T-helper 2 cell treated with Interferon-gamma antibody and Interleukin-4, amounts not matched to agents 5 μg/mL and 100 μg/mL, for 36 hours (primary cell): Measurements from ENCODE around the gene ZNG1E.
"Not testable (repeated sequence)": the region's sequence is repeated elsewhere in the genome, so short reads cannot be mapped to it uniquely, and the experiment has no call there.

Experiments used
- DNase-seq: peaks from one replicate; pipeline ENCODE4 v3.0.0; 2021; ENCODE audit warnings: low spot score
- H3K27ac Mint-ChIP-seq: one replicate; pipeline ENCODE4 v1.8.0; 2021; ENCODE audit warnings: mild to moderate bottlenecking, mixed read lengths
- H3K27me3 Mint-ChIP-seq: one replicate; pipeline ENCODE4 v1.8.0; 2021; ENCODE audit warnings: low read depth, mixed read lengths
- H3K36me3 Mint-ChIP-seq: one replicate; pipeline ENCODE4 v1.8.0; 2021; ENCODE audit warnings: low read depth, mixed read lengths
- H3K4me1 Mint-ChIP-seq: one replicate; pipeline ENCODE4 v1.8.0; 2021; ENCODE audit warnings: low read depth, mixed read lengths
- H3K4me3 Mint-ChIP-seq: one replicate; pipeline ENCODE4 v1.8.0; 2022; ENCODE audit warnings: mild to moderate bottlenecking, moderate library complexity, mixed read lengths
- H3K9me3 Mint-ChIP-seq: one replicate; pipeline ENCODE4 v1.8.0; 2021; ENCODE audit warnings: mixed read lengths

The ZNG1E gene

DNA sequence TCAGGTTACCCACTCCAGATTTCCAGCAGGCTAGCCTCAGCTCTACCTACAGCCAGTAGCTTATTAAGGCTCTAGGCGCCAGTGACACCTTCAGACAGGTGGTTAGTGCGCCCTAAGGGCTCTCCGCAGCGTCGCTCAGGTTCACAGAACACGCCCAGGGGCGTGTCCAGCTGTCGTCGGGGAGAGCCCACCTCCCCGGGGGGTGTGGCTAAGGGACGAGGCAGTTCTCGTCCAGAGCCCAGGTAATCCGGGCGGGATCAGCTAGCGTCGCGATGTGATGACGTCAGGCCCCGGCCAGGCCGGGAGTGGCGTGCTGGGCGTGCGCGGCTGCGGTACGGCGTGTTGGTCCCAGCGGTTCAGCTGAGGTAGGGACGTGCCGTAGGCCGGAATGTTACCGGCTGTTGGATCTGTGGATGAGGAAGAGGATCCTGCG is at the start of gene ZNG1E:
TSS of gene ZNG1E (plus strand) at position 340 of the 433 bp plus-strand sequence. CDS start at position 389, 49 bp downstream.
- not testable (repeated sequence) for H3K9me3 Mint-ChIP-seq, H3K36me3 Mint-ChIP-seq, H3K27me3 Mint-ChIP-seq, H3K4me1 Mint-ChIP-seq
- Mint-ChIP-seq H3K27ac (peak within 1 kb of the TSS; percentile 89), H3K4me3 (peak within 1 kb of the TSS; percentile 80)
- peak; percentile 59 for DNase-seq

DNA sequence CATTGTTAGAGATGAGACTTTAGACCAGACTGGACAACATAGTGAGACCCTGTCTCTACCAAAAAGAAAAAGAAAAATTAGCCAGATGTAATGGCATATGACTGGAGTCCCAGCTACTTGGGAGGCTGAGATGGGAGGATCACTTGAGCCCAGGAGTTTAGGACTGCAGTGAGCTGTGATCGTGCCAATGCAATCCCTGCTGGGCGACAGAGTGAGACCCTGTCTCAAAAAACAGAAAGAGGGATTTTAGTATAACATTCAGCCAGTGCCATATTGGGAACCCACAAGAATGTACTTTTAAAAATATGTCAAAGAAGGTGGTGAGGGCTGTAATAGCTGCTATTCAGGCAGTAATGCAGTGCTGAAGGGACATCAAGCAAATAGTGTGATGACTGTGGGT is 2.1 kb upstream of the ZNG1E start:
- H3K4me1 Mint-ChIP-seq, H3K36me3 Mint-ChIP-seq, H3K27ac Mint-ChIP-seq, H3K4me3 Mint-ChIP-seq, DNase-seq, H3K27me3 Mint-ChIP-seq, H3K9me3 Mint-ChIP-seq: not testable (repeated sequence)

GRCh38 chr9:65675018-65675417 is 710 bp upstream of the ZNG1E start:
- H3K9me3 Mint-ChIP-seq, H3K36me3 Mint-ChIP-seq, H3K4me1 Mint-ChIP-seq, H3K27ac Mint-ChIP-seq, H3K27me3 Mint-ChIP-seq, DNase-seq: not testable (repeated sequence)
- peak overlapping the region; percentile 72 for H3K4me3 Mint-ChIP-seq

- Mint-ChIP-seq H3K27ac (peak overlapping the region; percentile 89), H3K4me3 (peak overlapping the region; percentile 80)
- not testable (repeated sequence) for H3K4me1 Mint-ChIP-seq, H3K36me3 Mint-ChIP-seq, H3K27me3 Mint-ChIP-seq, H3K9me3 Mint-ChIP-seq
- peak; percentile 26 for DNase-seq
Measured at GRCh38 chr9:65676389-65676788, 661 bp downstream of the ZNG1E start.

GRCh38 chr9:65678533-65678932 is 2.8 kb downstream of the ZNG1E start:
- not testable (repeated sequence) for H3K27me3 Mint-ChIP-seq, H3K9me3 Mint-ChIP-seq, DNase-seq, H3K27ac Mint-ChIP-seq, H3K4me3 Mint-ChIP-seq, H3K36me3 Mint-ChIP-seq, H3K4me1 Mint-ChIP-seq

- H3K9me3 Mint-ChIP-seq, H3K4me1 Mint-ChIP-seq, H3K36me3 Mint-ChIP-seq, H3K4me3 Mint-ChIP-seq, DNase-seq, H3K27me3 Mint-ChIP-seq, H3K27ac Mint-ChIP-seq: not testable (repeated sequence)
Measured at GRCh38 chr9:65703550-65703949, 27.8 kb downstream of the ZNG1E start.

- H3K4me1 Mint-ChIP-seq, H3K36me3 Mint-ChIP-seq, H3K4me3 Mint-ChIP-seq, H3K9me3 Mint-ChIP-seq, DNase-seq, H3K27ac Mint-ChIP-seq, H3K27me3 Mint-ChIP-seq: not testable (repeated sequence)
Measured at GRCh38 chr9:65714445-65714844, 38.7 kb downstream of the ZNG1E start.

DNA sequence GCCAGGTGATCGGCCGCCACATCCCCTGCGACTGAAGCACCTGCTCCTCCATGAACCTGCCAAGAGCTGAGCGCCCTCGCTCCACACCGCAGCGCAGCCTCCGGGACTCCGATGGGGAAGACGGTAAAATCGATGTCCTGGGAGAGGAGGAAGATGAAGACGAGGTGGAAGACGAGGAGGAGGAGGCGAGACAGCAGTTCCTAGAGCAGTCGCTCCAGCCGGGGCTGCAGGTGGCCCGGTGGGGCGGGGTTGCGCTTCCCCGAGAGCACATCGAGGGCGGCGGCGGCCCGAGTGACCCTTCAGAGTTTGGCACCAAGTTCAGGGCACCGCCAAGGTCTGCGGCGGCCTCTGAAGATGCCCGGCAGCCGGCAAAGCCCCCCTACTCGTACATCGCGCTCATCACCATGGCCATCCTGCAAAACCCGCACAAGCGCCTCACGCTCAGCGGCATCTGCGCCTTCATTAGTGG is 61.4 kb downstream of the ZNG1E start, which contains the start of gene FOXD4L4:
TSS of gene FOXD4L4 (plus strand) at position 51 of the 469 bp plus-strand sequence. CDS start at position 51, 0 bp downstream.
- H3K4me3 Mint-ChIP-seq, H3K9me3 Mint-ChIP-seq, H3K27ac Mint-ChIP-seq, H3K4me1 Mint-ChIP-seq, DNase-seq, H3K36me3 Mint-ChIP-seq: not testable (repeated sequence)
- H3K27me3 Mint-ChIP-seq, result peaks cover 14% of the 10 kb centered on the region

- H3K4me3 Mint-ChIP-seq, H3K36me3 Mint-ChIP-seq, H3K4me1 Mint-ChIP-seq, H3K9me3 Mint-ChIP-seq, H3K27ac Mint-ChIP-seq, DNase-seq: not testable (repeated sequence)
- peaks cover 14% of the 10 kb centered on the region for H3K27me3 Mint-ChIP-seq
Measured at GRCh38 chr9:65738133-65738532, 62.4 kb downstream of the ZNG1E start.
